Transverse colon (tissue), 4 donors: ENCODE results near the gene EWSR1. TPM values are rescaled to one million over a fixed set of nuclear protein-coding genes. Genes with fewer than 3 reads are reported as not detected.
"Not testable (repeated sequence)": the region's sequence is repeated elsewhere in the genome, so short reads cannot be mapped to it uniquely, and the experiment has no call there.

ENCODE experiments used
- DNase-seq: peaks from one replicate; pipeline ENCODE4 v3.0.0-alpha.2; 2019
- H3K27ac ChIP-seq, 4 donors: fragments of 200-600 bp; sonication (generic); 2 replicates each; pipeline ENCODE4 v1.5.1; 2016 to 2018; ENCODE audit warnings: inconsistent platforms in 4 of 4
- H3K27me3 ChIP-seq: fragments of 200-600 bp; sonication (generic); 2 replicates; pipeline ENCODE4 v1.5.1; 2017; ENCODE audit warnings: inconsistent platforms
- H3K36me3 ChIP-seq, 4 donors: fragments of 200-600 bp; sonication (generic); 2 replicates each; pipeline ENCODE4 v1.5.1; 2017 to 2019; ENCODE audit warnings: inconsistent platforms in 4 of 4
- H3K4me1 ChIP-seq, 4 donors: fragments of 200-600 bp; sonication (generic); 2 replicates each; pipeline ENCODE4 v1.5.1; 2017 to 2020; ENCODE audit warnings: inconsistent platforms in 4 of 4
- H3K4me3 ChIP-seq, 4 donors: fragments of 200-600 bp; sonication (generic); 1 replicate in 1 of 4; 2 replicates in 3 of 4; pipeline versions ENCODE4 v1.5.1 to v1.6.1; 2017 to 2019; ENCODE audit warnings: inconsistent platforms in 4 of 4
- H3K9me3 ChIP-seq, 2 donors: fragments of 200-600 bp; sonication (generic); 2 replicates each; pipeline ENCODE4 v1.5.1; 2017 to 2019; ENCODE audit warnings: inconsistent platforms in 2 of 2
- EP300 ChIP-seq: sonication (generic); formaldehyde crosslinking; IDR thresholded peaks from one replicate; pipeline ENCODE4 v1.6.1; 2017; ENCODE audit warnings: antibody characterized with exemption, low read depth
- POLR2A ChIP-seq: fragments of 450-650 bp; IDR thresholded peaks from one replicate; pipeline ENCODE4 v1.6.1; 2016; ENCODE audit warnings: antibody characterized with exemption, mild to moderate bottlenecking, moderate library complexity
- POLR2AphosphoS5 ChIP-seq, 3 donors: sonication (generic); formaldehyde crosslinking; IDR thresholded peaks; one replicate each; pipeline ENCODE4 v1.6.1; 2016; ENCODE audit warnings: antibody characterized with exemption in 3 of 3
- WGBS, 2 donors: methylation state at CpG; one replicate each; pipeline ENCODE4 v1.1.5; 2018; ENCODE audit warnings: low coverage in 1 of 2; 5-methylcytosine and 5-hydroxymethylcytosine counted together
- in situ Hi-C, 4 donors: fragments of 200-750 bp; cut with MboI; loops; one replicate each; pipeline versions ENCODE4 v1.15.0 to v1.15.1; 2017; ENCODE audit warnings: low sequenced_read_pairs in 3 of 4, low pct_ligation_motif_present in 1 of 4, low pct_unique_long_range_greater_than_20kb in 1 of 4
- intact Hi-C: fragments of 100-400 bp; cut with DNase I; formaldehyde crosslinking; loops from one replicate; pipeline ENCODE4 v1.15.1; 2023; ENCODE audit warnings: low total_unique reads
- total RNA-seq, 4 donors: library from RNA; depleted of rRNA; stranded (reverse); fragments of >200 nt; gene quantifications; one replicate each; pipeline ENCODE4 v1.1.0, GENCODE V29; 2016
- TF ChIP-seq, protein P1 (sequence below), 5 experiments: fragments of 200-600 bp in 3 of 5; fragments of 450-650 bp in 2 of 5; sonication (generic) in 3 of 5; IDR thresholded peaks; 1 replicate in 2 of 5; 2 replicates in 3 of 5; pipeline ENCODE4 v1.5.1; 2016 to 2017; ENCODE audit warnings: antibody characterized with exemption in 5 of 5, inconsistent platforms in 3 of 5, mild to moderate bottlenecking in 2 of 5, moderate library complexity in 1 of 5

EWSR1 gene
- total RNA-seq, 4 donors from 2014 or later: 196 to 318 (median 205) TPM

DNA sequence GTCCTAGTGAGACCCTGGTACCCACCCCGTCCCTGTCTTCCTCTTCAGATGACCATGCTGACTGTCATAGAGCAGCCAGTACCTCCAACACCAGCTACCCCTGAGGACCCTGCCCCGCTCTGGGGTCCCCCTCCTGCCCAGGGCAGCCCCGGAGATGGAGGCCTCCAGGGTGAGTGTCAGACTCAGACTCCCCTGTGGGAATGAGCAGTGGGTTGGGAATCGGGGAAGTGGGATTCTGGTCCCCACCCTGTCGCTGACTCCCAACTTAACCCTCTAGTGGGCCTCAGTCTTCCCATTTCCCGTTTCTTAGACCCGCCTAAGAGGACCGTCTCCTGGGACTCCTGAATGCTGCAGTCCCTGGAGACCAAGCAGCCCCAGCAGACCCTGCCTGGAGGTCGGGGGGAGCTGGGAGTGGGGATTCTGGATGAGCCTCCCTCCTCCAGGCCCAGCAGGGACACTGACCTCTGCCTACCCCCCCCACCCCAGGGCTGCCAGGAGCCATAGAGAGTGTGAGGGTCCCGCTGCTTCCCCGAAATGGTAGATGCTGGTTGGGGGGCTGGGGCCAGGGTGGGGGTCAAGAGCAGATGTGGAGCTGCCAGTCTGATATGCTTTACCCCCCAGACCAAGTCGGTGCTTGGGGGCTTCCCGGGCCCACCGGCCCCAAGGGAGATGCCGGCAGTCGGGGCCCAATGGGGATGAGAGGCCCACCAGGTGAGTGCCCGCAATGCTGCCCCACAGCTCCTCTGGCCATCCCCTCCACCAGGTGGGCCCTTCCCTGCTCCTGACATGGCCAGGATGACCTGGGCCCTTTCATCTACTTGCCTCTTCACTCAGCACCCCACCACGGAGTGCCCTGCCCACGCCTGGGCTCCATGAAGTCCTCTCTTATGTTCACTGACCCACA is 36.8 kb upstream of the EWSR1 start:
- WGBS, 2 donors: 60 to 89% methylated on average over 2 to 19 of the region's 19 CpGs
- intact Hi-C loops: no loop called here
- in situ Hi-C loops: loop anchor here in 2 of 4 donors (25.0 kb wide), 2 partner anchors 369 to 644 kb away; no protein-coding TSS in a partner anchor
- Histone ChIP-seq H3K4me3 (no peak overlapping the region), H3K4me1 (no peaks in the 10 kb centered on the region), H3K36me3 (no peaks in the 10 kb centered on the region), H3K27ac (no peak overlapping the region), H3K27me3 (no peaks in the 10 kb centered on the region), H3K9me3 (no peaks in the 10 kb centered on the region)
- no peak for DNase-seq
- TF ChIP-seq POLR2A (no peak), POLR2AphosphoS5 (IDR thresholded peaks at IDR 0.05) (no peak), EP300 (no peak)
- TF ChIP-seq, protein P1, sequence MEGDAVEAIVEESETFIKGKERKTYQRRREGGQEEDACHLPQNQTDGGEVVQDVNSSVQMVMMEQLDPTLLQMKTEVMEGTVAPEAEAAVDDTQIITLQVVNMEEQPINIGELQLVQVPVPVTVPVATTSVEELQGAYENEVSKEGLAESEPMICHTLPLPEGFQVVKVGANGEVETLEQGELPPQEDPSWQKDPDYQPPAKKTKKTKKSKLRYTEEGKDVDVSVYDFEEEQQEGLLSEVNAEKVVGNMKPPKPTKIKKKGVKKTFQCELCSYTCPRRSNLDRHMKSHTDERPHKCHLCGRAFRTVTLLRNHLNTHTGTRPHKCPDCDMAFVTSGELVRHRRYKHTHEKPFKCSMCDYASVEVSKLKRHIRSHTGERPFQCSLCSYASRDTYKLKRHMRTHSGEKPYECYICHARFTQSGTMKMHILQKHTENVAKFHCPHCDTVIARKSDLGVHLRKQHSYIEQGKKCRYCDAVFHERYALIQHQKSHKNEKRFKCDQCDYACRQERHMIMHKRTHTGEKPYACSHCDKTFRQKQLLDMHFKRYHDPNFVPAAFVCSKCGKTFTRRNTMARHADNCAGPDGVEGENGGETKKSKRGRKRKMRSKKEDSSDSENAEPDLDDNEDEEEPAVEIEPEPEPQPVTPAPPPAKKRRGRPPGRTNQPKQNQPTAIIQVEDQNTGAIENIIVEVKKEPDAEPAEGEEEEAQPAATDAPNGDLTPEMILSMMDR (IDR thresholded peaks at IDR 0.05): no peak

DNA sequence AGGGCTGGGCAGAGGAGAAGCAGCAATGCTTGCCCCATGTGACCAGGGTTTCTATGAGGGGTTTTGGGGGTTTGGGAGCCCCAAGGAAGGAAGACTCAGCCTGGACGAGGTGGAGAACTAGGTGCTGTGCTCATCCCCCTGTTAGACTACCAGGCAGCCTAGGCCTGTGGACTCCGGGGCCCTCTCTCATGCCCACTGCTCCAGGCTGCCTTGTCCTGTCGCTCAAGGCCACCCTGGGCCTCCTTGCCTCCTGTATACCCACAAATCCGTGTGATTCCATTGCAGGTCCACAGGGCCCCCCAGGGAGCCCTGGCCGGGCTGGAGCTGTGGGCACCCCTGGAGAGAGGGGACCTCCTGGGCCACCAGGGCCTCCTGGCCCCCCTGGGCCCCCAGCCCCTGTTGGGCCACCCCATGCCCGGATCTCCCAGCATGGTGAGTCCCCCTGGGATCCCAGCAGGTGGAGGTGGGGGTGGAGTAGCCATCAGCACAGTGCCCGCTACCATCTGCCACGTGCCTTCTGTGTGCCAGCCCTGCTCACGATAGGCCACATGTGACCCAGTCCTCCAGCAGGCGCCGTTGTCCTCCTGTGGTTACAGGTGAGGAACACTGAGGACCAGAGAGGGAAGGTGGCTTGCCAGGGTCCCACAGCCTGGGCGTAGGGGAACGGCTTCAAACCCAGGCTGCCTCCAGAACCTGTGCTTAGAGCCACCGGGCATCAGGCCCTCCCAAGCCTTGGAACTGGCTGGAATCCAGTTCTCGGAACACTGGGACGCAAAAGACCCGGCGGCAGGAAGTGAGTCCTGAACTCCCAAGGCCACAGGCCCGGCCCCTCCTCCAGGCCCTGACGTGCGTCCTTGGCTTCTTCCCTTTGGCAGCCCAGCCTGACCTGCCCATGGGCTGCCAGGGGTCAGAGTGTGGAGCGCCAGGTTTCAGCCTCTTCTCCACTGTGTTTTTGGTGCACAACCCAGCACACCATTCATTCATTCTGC is 35.8 kb upstream of the EWSR1 start:
- TF ChIP-seq POLR2AphosphoS5 (IDR thresholded peaks at IDR 0.05) (no peak), POLR2A (no peak), EP300 (no peak)
- TF ChIP-seq, protein P1 (IDR thresholded peaks at IDR 0.05): no peak
- H3K4me1 ChIP-seq: no peaks in the 10 kb centered on the region
- H3K9me3 ChIP-seq: no peaks in the 10 kb centered on the region
- no peak overlapping the region for H3K4me3 ChIP-seq
- intact Hi-C loops: no loop called here
- no peak for DNase-seq
- in situ Hi-C loops: loop anchor here in 2 of 4 donors (25.0 kb wide), 2 partner anchors 370 to 645 kb away; no protein-coding TSS in a partner anchor
- WGBS, 2 donors: 79 to 92% methylated on average over 9 to 22 of the region's 22 CpGs
- H3K27me3 ChIP-seq: no peaks in the 10 kb centered on the region
- no peak overlapping the region for H3K27ac ChIP-seq
- H3K36me3 ChIP-seq: no peaks in the 10 kb centered on the region

DNA sequence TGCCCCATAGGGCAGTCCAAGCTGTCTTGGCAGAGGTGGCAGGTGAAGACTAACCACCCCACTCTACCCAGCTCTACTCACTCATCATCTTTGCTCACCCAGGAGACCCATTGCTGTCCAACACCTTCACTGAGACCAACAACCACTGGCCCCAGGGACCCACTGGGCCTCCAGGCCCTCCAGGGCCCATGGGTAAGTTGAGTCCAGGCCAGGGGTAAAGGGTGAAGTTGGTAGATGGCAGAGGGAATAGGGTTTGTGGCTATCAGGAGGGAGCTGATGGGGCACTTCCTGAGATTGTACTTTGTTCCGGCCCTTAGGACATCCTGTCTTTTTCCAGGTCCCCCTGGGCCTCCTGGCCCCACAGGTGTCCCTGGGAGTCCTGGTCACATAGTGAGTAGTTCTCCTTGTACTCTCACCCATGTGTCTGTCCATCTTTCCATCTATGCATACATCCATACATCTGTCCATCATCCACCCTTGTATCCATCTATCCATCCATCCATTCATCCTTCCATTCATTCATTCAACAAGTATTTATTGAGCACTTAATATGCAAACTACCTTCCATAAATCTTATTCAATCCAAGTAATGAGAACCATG is 34.7 kb upstream of the EWSR1 start:
- H3K4me1 ChIP-seq: no peaks in the 10 kb centered on the region
- intact Hi-C loops: no loop called here
- no peak for TF ChIP-seq POLR2A
- no peak for TF ChIP-seq EP300
- TF ChIP-seq, protein P1 (IDR thresholded peaks at IDR 0.05): no peak
- TF ChIP-seq POLR2AphosphoS5 (IDR thresholded peaks at IDR 0.05): no peak
- H3K36me3 ChIP-seq: no peaks in the 10 kb centered on the region
- H3K27me3 ChIP-seq: no peaks in the 10 kb centered on the region
- 100% methylated on average over 1 of the region's 1 CpG; no CpG with 5 or more reads in 1 of the 2 donors for WGBS, 2 donors
- in situ Hi-C loops: loop anchor here in 2 of 4 donors (25.0 kb wide), 2 partner anchors 371 to 646 kb away; no protein-coding TSS in a partner anchor
- H3K4me3 ChIP-seq: no peak overlapping the region
- H3K9me3 ChIP-seq: no peaks in the 10 kb centered on the region
- no peak for DNase-seq
- no peak overlapping the region for H3K27ac ChIP-seq

DNA sequence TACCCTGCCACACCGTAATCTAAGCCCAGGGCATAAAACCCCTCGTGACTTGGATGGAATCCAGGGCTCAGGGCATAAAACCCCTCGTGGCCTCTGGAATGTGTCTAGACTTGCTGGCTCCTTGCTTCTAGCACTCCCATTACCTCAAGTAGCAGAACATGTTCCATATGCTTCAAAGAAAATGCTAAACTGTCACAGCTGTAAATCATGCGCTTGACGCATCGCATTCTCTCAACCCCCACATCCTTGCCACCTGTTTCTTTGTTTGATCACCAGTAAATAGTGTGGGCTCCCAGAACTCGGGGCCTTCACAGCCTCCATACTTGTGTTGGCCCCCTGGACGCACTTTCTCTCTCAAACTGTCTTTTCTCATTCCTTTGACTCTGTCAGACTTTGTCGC is 27.6 kb upstream of the EWSR1 start:
- WGBS, 2 donors: 69 to 78% methylated on average over 9 of the region's 9 CpGs
- H3K4me1 ChIP-seq, H3K9me3 ChIP-seq, intact Hi-C loops, DNase-seq, H3K27me3 ChIP-seq, H3K4me3 ChIP-seq, H3K27ac ChIP-seq, H3K36me3 ChIP-seq: not testable (repeated sequence)
- in situ Hi-C loops: loop anchor here in 2 of 4 donors (25.0 kb wide), 2 partner anchors 378 to 653 kb away; no protein-coding TSS in a partner anchor
